GM12878 (cell line): ENCODE results near the gene RFXANK. TPM values are rescaled to one million over a fixed set of nuclear protein-coding genes. Genes with fewer than 3 reads are reported as not detected.

Source experiments
- ATAC-seq: fragments of 200-7000 bp; cut with Tn5 transposase; 3 replicates; pipeline ENCODE4 v1.9.1; 2020; ENCODE audit warnings: mild to moderate bottlenecking, moderate library complexity
- BruUV-seq: library from RNA; stranded (reverse); fragments of 400-500 nt; replicated peaks from 2 replicates; lab custom pipeline; 2021; lab: Mats Ljungman, UMichigan
- CTCF ChIA-PET: fragments of 300-600 bp; sonication (Branson Sonifier 250); formaldehyde crosslinking; extraction: SDS; loops from one replicate; lab custom pipeline; 2021; ENCODE audit warnings: inconsistent platforms; lab: Yijun Ruan, JAX
- POLR2A ChIA-PET: fragments of 350-600 bp; formaldehyde crosslinking; extraction: SDS; loops from one replicate; lab custom pipeline; 2021; ENCODE audit warnings: inconsistent platforms; lab: Charles Lee
- RAD21 ChIA-PET: fragments of 300-600 bp; sonication (Branson Sonifier 250); formaldehyde crosslinking; loops from one replicate; lab custom pipeline; 2023; ENCODE audit warnings: antibody characterized with exemption; ENCODE audit not compliant: unreplicated experiment; lab: Charles Lee
- SMC1A ChIA-PET: fragments of 300-600 bp; sonication (Branson Sonifier 250); formaldehyde crosslinking; loops from one replicate; lab custom pipeline; 2023; ENCODE audit not compliant: unreplicated experiment, uncharacterized antibody; lab: Charles Lee
- DNase-seq: peaks from one replicate; pipeline ENCODE4 v3.0.0-alpha.2; 2011; ENCODE audit warnings: low read depth, low spot score
- FAIRE-seq: peaks from 3 replicates; lab custom pipeline; 2011; peaks lifted over from hg19 to GRCh38; lab: Jason Lieb, UNC
- H2AFZ ChIP-seq: 2 replicates; pipeline ENCODE4 v1.6.0; 2011; ENCODE audit warnings: low read depth, low read length, control low read depth; ENCODE audit not compliant: control insufficient read depth
- H3K27ac ChIP-seq: 2 replicates; pipeline ENCODE4 v1.5.1; 2011; ENCODE audit warnings: control low read depth; ENCODE audit not compliant: control insufficient read depth, insufficient read depth
- H3K27me3 ChIP-seq, 2 experiments: replicated peaks in 1 of 2; 2 replicates each; pipeline versions ENCODE4 v1.6.0 to v1.6.1; 2011; ENCODE audit warnings: low read length in 1 of 2; ENCODE audit not compliant: control insufficient read depth in 2 of 2, insufficient read depth in 2 of 2
- H3K36me3 ChIP-seq, 2 experiments: 2 replicates each; pipeline ENCODE4 v1.5.1; 2011; ENCODE audit warnings: low read length in 1 of 2; ENCODE audit not compliant: control insufficient read depth in 2 of 2, insufficient read depth in 2 of 2
- H3K4me1 ChIP-seq: 2 replicates; pipeline ENCODE4 v1.6.1; 2011; ENCODE audit warnings: mild to moderate bottlenecking, low read length, moderate library complexity, mixed read lengths; ENCODE audit not compliant: control insufficient read depth, insufficient read depth
- H3K4me2 ChIP-seq: 2 replicates; pipeline ENCODE4 v1.6.0; 2011; ENCODE audit warnings: control low read depth; ENCODE audit not compliant: control insufficient read depth, insufficient read depth
- H3K4me3 ChIP-seq: fragments of 200-600 bp; sonication (generic); 2 replicates; pipeline ENCODE4 v1.5.1; 2016
- H3K79me2 ChIP-seq: 2 replicates; pipeline ENCODE4 v1.6.0; 2011; ENCODE audit warnings: low read length; ENCODE audit not compliant: control insufficient read depth, insufficient read depth
- H3K9ac ChIP-seq: 2 replicates; pipeline ENCODE4 v1.8.0; 2011; ENCODE audit warnings: low read length, control low read depth, mixed read lengths; ENCODE audit not compliant: control insufficient read depth, insufficient read depth
- H3K9me3 ChIP-seq: replicated peaks from 3 replicates; pipeline ENCODE4 v1.5.1; 2011; ENCODE audit warnings: mild to moderate bottlenecking, low read length; ENCODE audit not compliant: control insufficient read depth, insufficient read depth
- H4K20me1 ChIP-seq: 2 replicates; pipeline ENCODE4 v1.6.0; 2011; ENCODE audit not compliant: control insufficient read depth, insufficient read depth
- MLLT1 ChIP-seq: fragments of 450-650 bp; IDR thresholded peaks from 2 replicates; pipeline ENCODE4 v1.6.1; 2016; ENCODE audit warnings: mild to moderate bottlenecking
- MYB ChIP-seq: fragments of 150-350 bp; IDR thresholded peaks from 2 replicates; pipeline ENCODE4 v1.6.1; 2014; ENCODE audit warnings: mild to moderate bottlenecking, low read depth, low read length, borderline replicate concordance
- POLR2A ChIP-seq: IDR thresholded peaks from 2 replicates; pipeline ENCODE4 v1.6.1; 2011; ENCODE audit warnings: low read depth, mild to moderate bottlenecking, low read length
- RUNX3 ChIP-seq: IDR thresholded peaks from 2 replicates; pipeline ENCODE4 v1.6.1; 2012; ENCODE audit warnings: low read length, inconsistent platforms
- SP1 ChIP-seq: IDR thresholded peaks from one replicate; pipeline ENCODE4 v1.6.1; 2011; ENCODE audit warnings: low read depth, low read length
- TCF12 ChIP-seq: IDR thresholded peaks from 2 replicates; pipeline ENCODE4 v1.6.1; 2011; ENCODE audit warnings: low read depth, mild to moderate bottlenecking, low read length
- ZBED1 ChIP-seq: IDR thresholded peaks from 2 replicates; pipeline ENCODE4 v1.6.1; 2016; ENCODE audit warnings: borderline replicate concordance
- ZNF207 ChIP-seq: fragments of 450-650 bp; IDR thresholded peaks from 2 replicates; pipeline ENCODE4 v1.6.1; 2014; ENCODE audit warnings: antibody characterized with exemption, mild to moderate bottlenecking, borderline replicate concordance
- WGBS: methylation state at CpG from one replicate; pipeline ENCODE4 v1.1.6; 2016; ENCODE audit warnings: low lambda C conversion rate; ENCODE audit not compliant: insufficient replicate concordance, insufficient coverage; ENCODE audit errors: missing lambda C conversion rate; 5-methylcytosine and 5-hydroxymethylcytosine counted together
- in situ Hi-C: fragments of 300-500 bp; cut with MboI; formaldehyde crosslinking; loops from 9 replicates; pipeline ENCODE4 v1.14.3; 2018; ENCODE audit warnings: mixed read lengths
- intact Hi-C: fragments of 100-400 bp; cut with micrococcal nuclease; formaldehyde crosslinking; loops from one replicate; pipeline ENCODE4 v1.14.2; 2022; ENCODE audit not compliant: unreplicated experiment
- polyA plus RNA-seq, 11 experiments: library from polyadenylated mRNA; depleted of rRNA in 4 of 11; unstranded in 6 of 11; stranded (reverse) in 5 of 11; fragments of >200 nt; fragmentation: Nextera tagmentation in 4 of 11; fragmentation: Illumina TruSeq in 1 of 11; extraction: Ambion mirVana in 4 of 11; extraction: Trizol in 1 of 11; gene quantifications; 1 replicate in 1 of 11; 2 replicates in 10 of 11; pipeline versions ENCODE4 v1.2.1 to v1.2.3, GENCODE V29; 2011 to 2016; ENCODE audit warnings: inconsistent platforms in 2 of 11, missing spikeins in 2 of 11, low read depth in 1 of 11
- total RNA-seq, 4 experiments: library from RNA; depleted of rRNA in 3 of 4; stranded (reverse); fragments of >200 nt in 3 of 4; fragmentation: Illumina TruSeq in 1 of 4; extraction: Trizol in 1 of 4; gene quantifications; 2 replicates each; pipeline versions ENCODE4 v1.2.1 to v1.2.3, GENCODE V29; 2013 to 2021

Gene RFXANK
- total and polyA plus RNA-seq, 10 of the 15 experiments (the other 5 are each of a cell fraction or from before 2014, with no cell fraction given) = 70.8 to 125 (median 95.7) TPM

DNA sequence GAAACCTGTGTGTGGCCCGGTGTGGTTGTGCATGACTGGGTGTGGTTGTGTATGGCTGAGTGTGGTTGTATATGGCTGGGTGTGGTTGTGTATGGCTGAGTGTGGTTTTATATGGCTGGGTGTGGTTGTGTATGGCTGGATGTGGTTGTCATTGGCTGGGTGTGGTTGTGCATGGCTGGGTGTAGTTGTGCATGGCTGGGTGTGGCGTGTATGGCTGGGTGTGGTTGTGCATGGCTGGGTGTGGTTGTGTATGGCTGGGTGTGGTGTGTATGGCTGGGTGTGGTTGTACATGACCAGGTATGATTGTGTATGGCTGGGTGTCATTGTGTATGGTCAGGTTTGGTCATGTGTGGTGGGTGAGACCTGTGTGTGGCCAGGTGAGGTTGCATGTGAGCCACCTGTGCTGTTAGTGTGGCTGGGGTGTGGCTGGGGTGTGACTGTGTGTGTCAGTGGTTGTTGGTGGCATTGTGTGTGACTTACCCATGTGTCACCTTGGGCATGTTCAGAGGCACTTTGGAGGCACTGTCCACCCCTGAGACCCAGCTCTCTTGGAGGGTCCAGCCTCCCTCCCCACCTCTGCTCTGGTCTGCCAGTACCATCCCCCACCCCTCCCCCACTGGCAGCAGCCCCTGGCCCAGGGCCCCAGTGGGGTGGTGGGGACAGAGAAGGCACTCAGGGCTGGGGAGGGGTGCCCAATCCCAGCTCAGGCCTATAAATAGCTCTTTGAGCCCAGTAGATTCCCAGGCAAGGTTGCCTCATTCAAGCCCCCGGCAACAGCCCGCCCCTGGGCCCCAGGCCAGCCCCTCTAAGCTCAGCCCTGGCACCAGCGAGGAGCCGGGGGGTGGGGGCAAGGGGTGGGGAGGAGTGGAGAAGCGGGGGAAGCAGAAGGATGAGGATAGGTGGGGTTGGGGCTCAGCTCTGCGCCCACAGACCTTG lies 15.8 kb downstream of the RFXANK start:
- ChIA-PET POLR2A (no interaction called here), RAD21 (no interaction called here), CTCF (no interaction called here), SMC1A (no interaction called here)
- no peak for DNase-seq
- in situ Hi-C loops = no loop called here
- no TSS peak for BruUV-seq
- intact Hi-C loops = no loop called here
- 7% methylated on average over 3 of the region's 8 CpGs for WGBS
- Histone ChIP-seq H3K27me3 (peaks cover 0 to 2% of the 10 kb centered on the region in 2 experiments; a peak in 1 of 4 replicates), H2AFZ (no peak overlapping the region), H4K20me1 (no peaks in the 10 kb centered on the region), H3K4me2 (no peak overlapping the region), H3K4me1 (peaks cover 3% of the 10 kb centered on the region; the same call in 1 of the 2 replicates), H3K36me3 (no peaks in the 10 kb centered on the region), H3K4me3 (no peak overlapping the region), H3K9ac (no peak overlapping the region), H3K9me3 (no peaks in the 10 kb centered on the region), H3K79me2 (peaks cover 3% of the 10 kb centered on the region), H3K27ac (no peak overlapping the region)
- FAIRE-seq = no peak
- TF ChIP-seq SP1 = no peak
- TF ChIP-seq RUNX3 = 0 out of 2 replicates have a peak, but pooled peaks have one; percentile 10
- no peak for TF ChIP-seq MLLT1
- ATAC-seq = no peak

GRCh38 chr19:19209372-19209771 lies 17.3 kb downstream of the RFXANK start:
- in situ Hi-C loops (no loop called here), intact Hi-C loops (no loop called here)
- Histone ChIP-seq H3K36me3 (no peaks in the 10 kb centered on the region), H3K27ac (no peak overlapping the region), H3K9me3 (no peaks in the 10 kb centered on the region), H2AFZ (no peak overlapping the region), H4K20me1 (no peaks in the 10 kb centered on the region), H3K79me2 (no peaks in the 10 kb centered on the region), H3K27me3 (peaks cover 0 to 2% of the 10 kb centered on the region in 2 experiments; a peak in 1 of 4 replicates), H3K4me1 (peaks cover 10% of the 10 kb centered on the region; the same call in 1 of the 2 replicates), H3K9ac (no peak overlapping the region), H3K4me3 (no peak overlapping the region), H3K4me2 (no peak overlapping the region)
- FAIRE-seq (no peak), DNase-seq (no peak), ATAC-seq (no peak)
- CTCF ChIA-PET = no interaction called here
- SMC1A ChIA-PET = no interaction called here
- no TSS peak for BruUV-seq
- POLR2A ChIA-PET = no interaction called here
- 25% methylated on average over 9 of the region's 9 CpGs for WGBS
- RAD21 ChIA-PET = no interaction called here
- no peak for TF ChIP-seq ZNF207
- no peak for TF ChIP-seq ZBED1
- no peak for TF ChIP-seq POLR2A
- TF ChIP-seq MYB = no peak
- TF ChIP-seq TCF12 = peak; percentile 48; the same call in 1 of the 2 replicates
